NCI-H187 treated with DMSO at 0.1 percent for 48 hours (cell line): ENCODE data around the gene MINDY1.

Source experiments
- DNase-seq: peaks from one replicate; lab custom pipeline; 2025; lab: John Stamatoyannopoulos, UW

Gene MINDY1

GRCh38 chr1:151006327-151007052 lies at the start of gene MINDY1:
MINDY1 (minus strand) TSS chr1:151006902; CDS start chr1:151002617, 4,285 bp downstream.
- DNase-seq: peak; percentile 89

- no peak for DNase-seq
Measured at GRCh38 chr1:151056149-151056548, 49.4 kb upstream of the MINDY1 start.

- DNase-seq: no peak
Measured at GRCh38 chr1:151055581-151055980, 48.9 kb upstream of the MINDY1 start.

- DNase-seq: no peak
Measured at GRCh38 chr1:151054971-151055547, 48.4 kb upstream of the MINDY1 start.

GRCh38 chr1:151051356-151052009 lies 44.8 kb upstream of the MINDY1 start:
- no peak for DNase-seq

- DNase-seq: no peak
Measured at GRCh38 chr1:151050051-151050688, 43.5 kb upstream of the MINDY1 start.

- no peak for DNase-seq
Measured at GRCh38 chr1:151049458-151049857, 42.8 kb upstream of the MINDY1 start.

- DNase-seq: no peak
Measured at GRCh38 chr1:151048645-151049032, 41.9 kb upstream of the MINDY1 start.

GRCh38 chr1:151047925-151048644 lies 41.4 kb upstream of the MINDY1 start:
- no peak for DNase-seq

GRCh38 chr1:151047591-151047924 lies 40.9 kb upstream of the MINDY1 start, which contains the start of gene C1orf56:
C1orf56 (plus strand) TSS chr1:151047751; CDS start chr1:151047848, 97 bp downstream.
- DNase-seq: peak; percentile 60

GRCh38 chr1:151043163-151043562 lies 36.5 kb upstream of the MINDY1 start:
- no peak for DNase-seq

GRCh38 chr1:151039521-151039920 lies 32.8 kb upstream of the MINDY1 start:
- no peak for DNase-seq

GRCh38 chr1:151037032-151037431 lies 30.3 kb upstream of the MINDY1 start:
- DNase-seq: no peak

- no peak for DNase-seq
Measured at GRCh38 chr1:151036356-151036755, 29.7 kb upstream of the MINDY1 start, which contains the start of gene BNIPL. BNIPL (plus strand) TSS chr1:151036586; CDS start chr1:151036726, 140 bp downstream.

GRCh38 chr1:151035167-151035566 lies 28.5 kb upstream of the MINDY1 start:
- DNase-seq: no peak

- no peak for DNase-seq
Measured at GRCh38 chr1:151032164-151032563, 25.5 kb upstream of the MINDY1 start.

- no peak for DNase-seq
Measured at GRCh38 chr1:151026460-151026859, 19.8 kb upstream of the MINDY1 start.

GRCh38 chr1:151024540-151025146 lies 17.9 kb upstream of the MINDY1 start:
- peak; percentile 33 for DNase-seq

GRCh38 chr1:151013518-151013917 lies 6.8 kb upstream of the MINDY1 start:
- peak; percentile 84 for DNase-seq

- no peak for DNase-seq
Measured at GRCh38 chr1:151012684-151013471, 6.2 kb upstream of the MINDY1 start.
